ENCODE measurements around the gene TBX5.

Gene TBX5

DNA sequence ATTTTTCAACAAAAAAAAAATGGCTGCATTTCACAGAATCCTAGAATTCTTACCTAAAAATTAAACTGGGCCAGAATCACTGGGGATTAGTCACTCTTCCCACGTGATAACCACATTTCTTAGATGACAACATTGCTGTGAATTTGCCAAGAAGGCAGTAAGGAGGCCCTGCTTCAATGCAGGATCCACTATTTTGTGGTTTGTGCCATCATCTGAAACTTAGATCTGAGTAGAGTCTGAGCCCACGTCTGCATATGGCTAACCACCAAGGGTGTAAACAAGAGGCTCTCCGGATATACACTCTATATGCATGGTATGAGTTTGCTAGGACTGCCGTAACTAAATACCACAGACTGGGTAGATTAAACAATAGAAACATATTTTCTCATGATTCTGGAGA, 24.4 kb upstream of the TBX5 start:
- DNase-seq: no peak

DNA sequence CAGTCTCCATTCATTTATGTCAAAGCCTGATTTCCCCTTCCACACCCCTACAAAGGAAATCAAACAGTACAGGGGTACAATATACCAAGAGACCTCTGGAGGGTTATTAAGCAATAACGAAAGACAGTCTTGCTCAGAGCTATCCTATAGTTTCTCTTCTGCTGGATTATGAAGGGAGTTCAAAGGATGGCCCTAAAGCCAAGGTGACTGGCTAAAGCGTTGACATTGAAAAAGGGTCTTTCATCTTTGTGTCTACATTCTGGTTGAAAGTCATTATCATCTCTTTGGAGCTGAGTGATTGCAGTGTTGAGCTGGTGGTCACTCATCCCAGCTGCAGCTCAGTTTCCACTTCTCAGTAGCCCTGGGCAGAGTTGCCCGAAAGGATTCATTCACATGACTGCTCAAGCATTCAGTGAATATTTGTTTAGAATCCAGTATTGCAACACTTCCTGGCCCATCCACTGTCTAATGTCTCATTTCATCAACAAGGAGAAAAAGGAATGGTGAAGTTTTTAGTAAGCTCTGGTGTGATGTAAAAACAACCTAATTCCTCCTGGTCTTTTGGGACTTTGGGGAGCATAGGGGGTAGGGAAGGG, 19.2 kb upstream of the TBX5 start:
- DNase-seq: no peak

DNA sequence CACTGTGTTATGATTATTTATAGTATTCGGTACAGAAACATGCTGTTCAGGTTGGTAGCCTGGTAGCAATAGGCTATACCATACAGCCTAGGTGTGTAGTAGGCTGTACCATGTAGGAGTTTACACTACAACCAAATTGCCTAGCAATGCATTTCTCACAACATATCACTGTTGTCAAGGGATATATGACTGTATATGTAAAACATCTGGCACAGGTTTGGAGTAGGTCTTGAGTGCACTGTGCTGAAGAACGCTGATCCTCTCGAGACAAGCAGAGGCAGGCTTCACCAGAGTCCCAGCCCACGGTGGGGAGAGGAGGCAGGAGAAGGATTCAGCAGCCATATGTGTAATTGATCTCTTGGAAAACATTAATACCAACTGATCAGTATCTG, 15.0 kb upstream of the TBX5 start:
- DNase-seq: no peak

DNA sequence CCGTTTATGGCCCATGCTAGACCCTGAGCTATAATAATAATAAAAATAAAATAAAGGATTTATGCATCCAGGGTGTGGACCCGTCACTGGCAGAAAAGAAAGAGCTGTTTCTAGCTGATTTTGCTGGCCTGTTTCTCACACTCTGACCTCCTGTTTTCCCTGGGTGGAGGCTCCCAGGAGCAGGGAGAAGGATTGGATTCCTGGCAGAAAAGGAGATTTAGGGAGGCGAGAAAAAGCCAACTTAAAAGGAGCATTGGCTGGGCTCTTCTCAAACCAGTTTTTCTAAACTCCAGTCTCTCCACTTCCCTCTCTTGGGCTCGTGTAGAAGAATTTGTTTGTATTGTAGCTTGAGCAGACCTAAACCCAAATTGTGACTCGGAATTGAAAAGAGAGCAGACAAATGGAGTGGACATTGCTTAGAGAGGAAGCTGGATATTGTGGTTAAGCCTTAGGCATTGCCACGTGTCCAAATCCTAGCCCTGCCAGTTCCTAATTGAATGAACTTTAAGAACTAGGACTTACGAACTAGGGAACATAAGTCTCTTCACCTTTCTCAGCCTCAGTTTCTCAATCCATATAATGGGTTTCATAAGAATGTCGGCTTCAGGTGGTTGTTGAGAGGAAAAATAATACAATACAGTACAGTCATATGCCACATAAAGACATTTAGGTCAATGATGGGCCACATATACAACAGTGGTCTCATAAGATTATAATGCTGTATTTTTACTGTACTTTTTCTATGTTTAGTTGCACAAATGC, 14.4 kb upstream of the TBX5 start:
- no peak for DNase-seq

DNA sequence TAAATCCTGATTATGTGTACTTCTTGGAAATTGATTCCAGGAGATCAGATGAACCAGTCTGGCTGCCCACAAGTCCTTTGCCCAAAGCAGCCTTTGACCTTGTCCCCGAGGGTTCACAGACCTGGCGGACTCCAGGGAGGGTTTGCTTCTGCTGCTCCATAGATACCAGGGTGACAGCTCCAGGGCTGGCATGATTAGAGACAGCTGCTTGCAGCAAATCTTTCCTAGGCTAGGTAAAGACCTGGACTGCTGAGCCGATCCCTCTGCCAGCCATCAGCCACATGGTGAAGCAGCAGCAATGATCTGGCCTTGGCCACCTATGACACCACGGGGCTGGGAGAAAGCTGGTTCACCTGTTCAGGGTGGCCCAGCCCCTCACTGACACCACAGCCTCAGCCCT, 10.1 kb upstream of the TBX5 start:
- no peak for DNase-seq

DNA sequence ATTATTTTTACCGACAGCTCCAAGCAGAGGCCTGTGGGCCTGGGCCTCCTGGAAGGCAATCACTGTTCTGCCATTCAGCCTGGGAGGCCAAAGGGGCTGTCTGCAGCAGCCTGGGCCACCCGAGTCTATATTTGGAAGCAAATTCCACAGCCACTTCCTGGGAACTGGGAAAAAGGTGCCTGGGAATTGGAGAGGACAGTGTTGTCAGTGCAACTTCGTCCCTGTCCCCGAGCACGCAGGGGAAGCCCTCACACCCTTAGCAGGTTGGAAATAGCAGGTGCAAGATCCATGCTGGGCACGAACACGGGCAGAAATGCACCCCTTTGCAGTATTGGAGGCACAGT, 9.6 kb upstream of the TBX5 start:
- DNase-seq: no peak

DNA sequence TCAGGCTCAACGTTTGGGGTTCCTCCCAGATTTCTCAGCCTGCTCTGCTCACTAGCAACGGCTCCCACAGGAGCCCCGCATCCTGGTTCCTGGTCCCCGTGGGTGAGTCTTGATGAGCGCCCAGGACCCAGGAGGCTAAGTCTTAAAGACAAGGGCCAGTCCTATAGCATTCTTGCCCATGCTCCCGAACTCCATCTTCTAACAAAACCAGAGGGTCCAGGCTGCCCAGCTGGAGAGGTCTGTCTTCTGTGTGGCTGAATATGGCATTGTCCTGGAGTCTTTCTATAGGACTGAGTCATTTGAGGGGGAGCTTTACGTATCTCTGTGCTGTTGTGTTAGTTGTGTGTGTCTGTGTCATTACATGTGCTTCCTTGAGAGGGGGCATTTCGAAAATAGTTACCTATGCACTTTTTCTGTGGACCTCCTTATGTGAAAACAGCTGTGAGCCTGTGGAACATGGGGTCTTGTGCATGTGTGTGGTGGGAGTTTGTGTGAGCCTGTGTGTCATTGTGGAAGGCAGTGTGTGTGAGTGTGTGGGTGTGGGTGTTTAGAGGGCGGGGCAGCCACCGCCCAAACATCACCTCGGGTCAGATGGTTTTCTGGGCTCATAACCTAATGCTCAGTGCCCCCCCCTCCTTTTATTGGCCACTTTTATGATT, 9.1 kb upstream of the TBX5 start:
- no peak for DNase-seq

DNA sequence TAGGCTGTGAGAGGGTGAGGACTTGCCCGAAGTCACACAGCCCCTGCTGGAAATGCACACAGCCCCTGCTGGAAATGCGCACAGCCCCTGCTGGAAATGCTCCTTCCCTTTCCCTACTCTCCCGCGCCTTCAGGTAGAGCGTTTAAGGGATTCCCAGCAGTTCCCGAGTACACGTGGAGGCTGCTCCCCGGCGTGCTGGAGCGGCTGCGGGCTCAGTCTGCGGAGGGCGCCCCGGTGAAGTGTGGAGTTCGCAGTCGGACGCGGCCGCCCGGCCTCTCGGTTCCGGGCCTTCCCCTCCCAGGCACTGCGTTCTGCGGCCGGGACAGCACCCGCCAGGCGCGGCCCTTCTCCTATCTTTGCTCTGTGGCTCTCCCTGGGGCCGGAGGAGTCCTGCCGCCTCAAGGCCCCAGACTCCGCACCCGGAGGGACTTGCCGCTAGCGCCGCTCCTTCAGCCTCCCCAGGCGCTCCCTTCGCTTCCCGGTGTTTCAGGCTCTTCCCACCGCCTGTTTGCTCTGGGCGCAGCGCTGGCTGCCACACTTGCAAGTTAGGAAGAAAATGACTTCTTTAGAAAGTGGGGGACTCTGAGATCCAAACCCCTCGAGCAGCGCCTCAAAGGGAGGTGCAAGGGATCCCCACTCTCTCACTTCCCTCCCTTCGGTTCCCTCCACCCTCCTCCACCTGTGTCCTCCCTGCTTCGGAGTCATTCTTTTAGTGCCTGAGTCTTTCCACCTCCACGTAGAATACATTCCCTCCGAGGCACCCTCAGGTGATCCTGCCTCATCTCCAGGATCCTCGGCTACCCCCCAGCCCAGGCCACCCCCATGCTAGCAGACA, 8.3 kb upstream of the TBX5 start:
- no peak for DNase-seq

DNA sequence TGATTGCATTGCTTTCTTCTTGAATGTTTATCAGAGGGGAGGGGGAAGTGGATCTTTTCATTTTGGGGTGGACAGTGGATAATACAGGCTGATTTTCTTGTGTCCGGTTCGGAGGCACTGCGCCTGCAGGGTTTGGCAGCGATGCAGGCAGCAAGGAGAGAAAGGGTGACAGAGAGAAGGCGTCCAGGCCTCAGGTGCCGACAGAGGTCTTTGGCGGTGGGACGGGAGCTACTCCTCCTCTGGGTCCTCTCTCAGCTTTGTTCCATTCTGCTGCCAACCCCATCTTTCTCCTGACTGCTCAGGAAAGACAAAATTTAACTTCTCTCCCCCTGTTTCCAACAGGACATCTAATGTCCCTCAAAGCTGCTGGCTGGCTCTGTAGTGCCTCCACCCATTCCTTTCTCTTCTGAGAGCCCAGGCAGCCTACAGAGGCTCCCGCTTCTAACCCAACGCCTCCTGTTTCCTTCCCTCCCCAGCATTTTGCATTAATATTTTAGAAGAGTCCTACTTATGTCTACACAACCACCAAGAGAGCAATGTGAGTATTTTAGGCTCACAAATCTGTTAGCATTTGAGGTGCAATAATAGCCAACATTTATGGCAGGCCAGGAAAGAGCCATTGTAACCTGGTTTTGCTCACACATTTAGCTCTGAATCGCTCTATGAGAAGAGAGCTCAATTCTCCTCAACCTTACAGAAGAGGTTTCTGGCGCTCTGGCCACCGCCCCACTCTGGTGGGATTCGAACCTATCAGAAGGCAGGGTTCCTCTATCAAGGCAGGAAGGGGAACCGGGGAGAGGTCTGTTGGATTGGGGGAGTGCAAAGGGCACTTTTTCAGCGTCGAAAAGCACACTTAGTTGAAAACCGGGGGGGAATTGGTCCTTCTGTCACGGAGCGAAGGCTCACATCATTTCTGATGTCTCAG, 7.1 kb upstream of the TBX5 start:
- DNase-seq: no peak

DNA sequence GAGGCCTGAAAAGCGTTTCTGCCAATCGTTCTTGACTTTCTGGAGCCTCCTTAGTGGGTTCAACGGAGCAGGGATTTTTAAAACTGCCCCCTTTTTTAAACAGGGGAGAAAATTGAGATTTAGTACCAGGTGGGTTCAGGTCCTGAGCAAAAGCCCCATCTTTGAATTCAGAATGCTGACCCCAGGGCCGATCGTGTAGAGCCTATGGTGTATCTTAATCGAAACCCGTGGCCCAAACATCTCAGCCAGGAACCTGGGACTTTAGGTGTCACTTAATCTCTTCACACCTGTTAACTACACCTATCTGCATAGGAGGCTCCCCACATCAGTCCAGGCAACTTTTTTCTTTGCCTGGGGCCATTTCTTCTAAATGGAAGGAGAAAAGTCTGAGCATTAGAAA, 6.4 kb upstream of the TBX5 start:
- no peak for DNase-seq

DNA sequence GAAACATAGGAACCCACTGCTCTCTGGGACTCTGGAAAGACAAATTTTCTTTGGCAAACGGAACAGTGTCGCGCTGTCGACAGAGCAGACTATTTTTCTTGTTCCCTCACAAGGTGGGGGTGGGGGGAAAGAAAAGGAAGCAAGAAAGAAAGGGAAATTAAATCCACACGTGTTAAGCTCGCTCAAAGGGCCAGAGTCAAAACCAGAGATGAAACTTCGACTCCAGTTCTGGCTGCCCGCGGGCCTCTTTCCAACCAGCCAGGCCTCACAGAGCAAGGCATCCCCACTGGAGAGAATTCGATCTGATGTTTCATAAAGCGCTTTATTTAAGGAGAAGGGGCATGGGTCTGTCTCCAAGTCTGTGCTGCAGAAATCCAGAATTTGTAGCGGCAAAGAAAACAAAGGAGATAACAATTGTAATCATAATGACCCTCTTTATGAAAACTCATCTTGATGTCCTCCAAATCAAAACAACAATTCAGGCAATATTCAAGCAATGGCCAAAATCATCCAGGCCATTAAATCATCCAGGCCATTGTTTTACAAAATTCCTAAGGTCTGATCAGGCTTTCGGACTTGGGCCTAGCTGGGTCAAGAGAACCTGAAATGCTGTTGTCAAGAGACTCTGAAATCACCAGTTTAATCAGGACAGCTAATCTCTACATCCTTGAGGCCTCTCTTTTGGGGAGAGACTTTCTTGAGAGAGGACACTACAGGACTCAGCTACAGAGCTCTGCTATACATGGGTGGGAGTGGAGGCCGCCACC, 5.3 kb upstream of the TBX5 start:
- no peak for DNase-seq

DNA sequence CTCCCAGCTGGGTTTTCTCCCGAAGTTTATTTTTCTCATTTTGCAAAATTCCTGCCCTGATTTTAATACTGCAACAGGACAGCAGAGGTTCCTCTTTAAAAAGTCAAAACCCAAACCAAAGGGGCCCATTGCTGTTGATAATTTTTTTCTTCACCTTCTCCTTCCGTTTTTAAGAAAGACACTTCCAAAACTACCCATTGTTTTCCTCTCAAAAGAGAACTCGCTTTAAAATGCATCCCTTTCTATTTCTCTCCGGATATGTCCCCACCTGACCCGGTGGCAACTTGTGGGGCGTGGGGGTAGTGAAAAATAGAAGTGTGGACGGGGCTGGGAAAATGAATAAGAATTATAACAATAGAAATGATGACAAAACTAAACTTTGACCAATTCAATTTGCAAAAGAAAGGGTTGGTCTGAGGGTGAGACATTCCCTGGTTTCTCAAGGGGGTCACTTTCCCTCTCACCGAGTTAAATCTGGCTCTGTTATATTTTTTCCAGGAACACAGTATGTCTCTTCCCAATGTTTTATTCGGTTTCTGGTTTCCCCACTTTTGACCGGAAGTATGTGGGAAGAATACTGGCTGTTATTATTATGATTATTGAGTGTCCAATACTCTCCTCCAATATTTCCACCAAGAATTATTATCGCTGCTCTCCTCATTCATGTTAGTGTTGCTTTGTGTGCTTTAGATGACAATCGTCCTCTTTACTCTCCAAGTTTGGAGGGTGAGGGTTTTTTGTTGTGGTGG, 4.1 kb upstream of the TBX5 start:
- DNase-seq: no peak

DNA sequence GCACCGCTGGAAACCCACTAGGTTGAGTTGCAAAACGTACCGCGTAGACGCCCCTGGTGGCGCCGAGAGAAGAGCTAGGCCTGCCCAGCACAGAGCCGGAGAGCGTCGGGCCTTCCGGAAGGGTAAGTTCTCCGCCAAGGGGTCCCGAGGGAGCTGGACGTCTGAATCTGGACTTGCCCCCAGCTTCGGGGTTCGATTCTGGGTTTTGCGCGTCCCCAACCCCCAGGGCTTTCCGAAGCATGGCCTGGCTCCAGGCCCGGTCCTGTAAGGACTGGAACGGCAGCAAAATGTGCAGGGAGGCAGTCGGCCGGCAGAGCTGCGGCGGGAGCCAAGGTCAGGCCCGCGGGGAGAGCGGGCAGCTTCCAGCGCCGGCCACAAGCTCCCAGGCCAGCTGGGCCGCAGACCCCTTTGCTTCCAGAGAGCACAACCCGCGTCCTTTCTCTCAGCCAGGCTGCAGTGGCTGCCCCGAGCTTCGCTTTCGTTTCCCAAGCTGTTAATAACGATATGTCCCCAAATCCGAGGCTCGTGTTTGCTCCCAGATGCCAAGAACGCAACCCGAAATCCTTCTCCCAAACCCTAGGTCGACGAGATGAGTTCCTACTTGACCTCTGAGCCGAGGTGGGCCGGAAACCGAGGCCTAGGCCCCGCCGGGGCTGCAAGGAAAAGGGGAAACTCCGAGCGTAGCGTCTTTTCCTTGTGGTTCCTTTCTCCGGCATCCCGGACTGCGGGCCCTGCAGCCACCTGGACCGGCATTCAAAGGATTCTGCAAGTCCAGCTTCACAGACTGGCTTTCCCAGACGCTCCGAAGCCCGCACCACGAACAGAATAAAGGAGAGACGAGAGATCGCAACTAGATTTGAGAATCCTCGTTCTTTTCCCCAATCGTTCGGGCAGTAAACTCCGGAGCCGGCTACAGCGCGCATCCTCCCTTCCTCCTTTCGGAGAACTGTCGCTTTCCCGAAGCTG, 3.2 kb upstream of the TBX5 start:
- no peak for DNase-seq

DNA sequence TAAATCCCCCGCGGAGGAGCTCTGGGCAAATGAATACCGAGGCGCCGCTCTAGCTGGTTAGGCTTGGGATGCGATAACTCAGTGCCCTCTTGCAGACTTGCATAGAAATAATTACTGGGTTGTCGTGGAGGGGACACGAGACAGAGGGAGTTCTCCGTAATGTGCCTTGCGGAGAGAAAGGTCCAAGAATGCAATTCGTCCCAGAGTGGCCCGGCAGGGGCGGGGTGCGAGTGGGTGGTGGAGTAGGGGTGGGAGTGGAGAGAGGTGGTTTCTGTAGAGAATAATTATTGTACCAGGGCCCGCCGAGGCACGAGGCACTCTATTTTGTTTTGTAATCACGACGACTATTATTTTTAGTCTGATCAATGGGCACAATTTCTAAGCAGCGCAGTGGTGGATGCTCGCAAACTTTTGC, 2.5 kb upstream of the TBX5 start:
- DNase-seq: no peak

DNA sequence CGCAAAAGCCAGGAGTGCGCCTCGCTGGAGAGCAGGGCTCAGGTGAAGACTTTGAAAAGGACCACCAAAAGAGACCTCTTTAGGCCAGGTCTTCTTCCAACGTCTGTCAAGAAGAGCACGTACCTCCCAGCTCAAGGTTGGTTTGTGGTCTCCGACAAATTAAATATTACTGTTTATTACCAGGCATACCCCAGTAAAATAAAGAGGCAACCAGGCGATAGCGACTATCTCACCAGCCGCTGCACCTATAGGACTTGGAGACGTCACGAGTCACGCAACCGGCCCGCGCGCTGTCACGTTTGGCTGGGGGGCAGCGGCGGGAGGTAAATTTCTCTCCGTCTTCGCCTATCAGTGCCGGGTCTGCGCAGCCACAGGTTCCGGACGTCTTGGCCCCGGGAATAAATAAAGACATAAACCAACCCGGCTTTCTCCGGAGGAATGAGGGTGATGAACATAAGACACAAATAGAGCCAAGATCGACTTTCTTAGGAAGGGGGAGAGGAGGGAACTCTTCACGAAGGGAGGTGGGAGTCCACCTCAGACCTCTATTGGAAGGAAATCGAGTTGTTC, 2.0 kb upstream of the TBX5 start:
- no peak for DNase-seq

DNA sequence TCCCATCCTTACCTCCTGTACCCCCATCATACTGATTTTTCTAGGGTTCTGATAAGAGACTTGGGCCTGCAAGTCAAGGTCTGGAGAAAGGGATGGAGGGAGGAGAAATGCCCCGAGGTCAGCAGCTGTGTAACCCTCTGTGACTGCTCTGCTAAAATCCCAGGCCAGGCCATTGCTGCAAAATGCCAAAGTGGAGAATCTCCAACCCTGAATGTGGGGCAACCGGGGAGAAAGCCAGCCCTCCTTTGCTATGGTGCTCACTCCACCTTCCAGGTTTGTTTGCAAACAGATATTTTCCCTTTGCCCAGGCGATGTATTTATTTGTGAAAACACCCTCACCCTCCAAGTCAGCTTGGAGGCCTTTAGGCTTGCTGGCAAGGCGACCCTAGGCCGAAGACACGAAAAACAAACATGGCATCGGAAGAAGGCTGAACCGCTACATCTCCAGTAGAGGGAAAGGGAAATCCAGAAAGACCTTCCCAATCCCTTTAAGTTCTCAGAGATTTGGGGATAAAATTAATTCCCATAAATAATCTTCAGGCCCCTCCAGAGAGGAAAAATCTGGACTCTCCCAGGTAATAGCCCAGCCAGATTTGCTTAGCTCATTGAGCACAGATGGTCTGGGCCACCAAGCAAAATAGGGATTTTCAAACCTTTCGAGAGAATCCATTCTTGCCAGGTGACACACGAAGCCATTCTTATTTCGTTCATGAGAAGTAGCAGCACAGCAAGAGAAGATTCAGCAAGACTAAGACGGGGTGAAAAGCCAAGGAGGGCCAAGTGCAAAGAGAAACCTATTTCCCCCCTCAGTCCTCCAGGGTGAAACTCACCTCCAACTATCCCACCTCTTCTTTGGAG, 1.3 kb upstream of the TBX5 start:
- no peak for DNase-seq

DNA sequence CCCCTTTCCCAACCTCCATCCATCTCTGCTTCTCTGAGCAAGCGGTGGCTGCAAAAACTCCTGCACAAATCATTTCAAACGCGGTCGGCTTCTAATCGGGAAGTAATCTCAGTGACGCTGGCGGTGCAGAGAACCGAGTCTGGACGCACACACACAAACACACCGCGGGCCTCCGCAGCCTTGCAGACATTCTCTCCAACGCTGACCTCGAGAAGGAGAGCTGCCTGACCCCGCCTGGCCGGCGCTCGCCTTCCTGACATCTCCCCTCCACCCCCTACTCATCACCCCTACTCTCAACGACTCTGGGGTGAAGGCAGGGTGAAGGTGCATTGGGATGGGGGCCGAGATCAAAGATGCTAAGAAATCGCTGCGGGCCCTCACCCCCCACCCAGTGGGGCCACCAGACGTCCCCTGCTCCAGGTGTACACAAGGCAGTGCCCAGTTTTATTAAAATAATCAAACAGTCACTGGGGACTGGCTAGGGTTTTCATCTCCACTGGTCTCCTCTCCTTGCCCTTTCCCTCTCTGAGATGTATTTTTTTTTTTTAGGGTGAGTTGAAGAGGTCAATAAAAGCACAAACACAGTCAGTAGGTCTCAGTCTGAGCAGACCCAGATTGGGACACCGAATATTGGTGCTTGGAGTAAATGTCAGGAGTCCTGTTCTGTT, 506 bp upstream of the TBX5 start:
- no peak for DNase-seq
